IMR-90 (cell line): ENCODE measurements around the gene TTC9.

Experiments
- CEBPB ChIP-seq: IDR thresholded peaks from 2 replicates; pipeline ENCODE4 v1.6.1; 2012; ENCODE audit warnings: low read depth, low read length, improper control_type of control experiment
- CHD1 ChIP-seq: IDR thresholded peaks from 2 replicates; pipeline ENCODE4 v1.6.1; 2012; ENCODE audit warnings: low read depth, low read length, improper control_type of control experiment
- CTCF ChIP-seq: conservative IDR thresholded peaks from 2 replicates; pipeline ENCODE4 v1.5.1; 2012; ENCODE audit warnings: mild to moderate bottlenecking, low read depth, low read length, improper control_type of control experiment
- POLR2A ChIP-seq: IDR thresholded peaks from 2 replicates; pipeline ENCODE4 v1.6.1; 2012; ENCODE audit warnings: mild to moderate bottlenecking, low read depth, low read length
- RAD21 ChIP-seq: IDR thresholded peaks from 2 replicates; pipeline ENCODE4 v1.6.1; 2012; ENCODE audit warnings: low read length, improper control_type of control experiment
- RFX5 ChIP-seq: IDR thresholded peaks from 2 replicates; pipeline ENCODE4 v1.8.0; 2012; ENCODE audit warnings: low read depth, mild to moderate bottlenecking, low read length, moderate library complexity
- SMC3 ChIP-seq: fragments of 150-350 bp; IDR thresholded peaks from 2 replicates; pipeline ENCODE4 v1.6.1; 2016; ENCODE audit warnings: low read depth, mild to moderate bottlenecking, antibody characterized with exemption, low read length, moderate library complexity
- TF ChIP-seq, protein P1 (sequence below): fragments of 150-350 bp; IDR thresholded peaks from 2 replicates; pipeline ENCODE4 v1.6.1; 2017; ENCODE audit warnings: mild to moderate bottlenecking, antibody characterized with exemption, low read length, low read depth
- TF ChIP-seq, protein P2 (sequence below): fragments of 150-350 bp; IDR thresholded peaks from 2 replicates; pipeline ENCODE4 v1.6.1; 2016; ENCODE audit warnings: low read depth, mild to moderate bottlenecking, low read length, moderate library complexity, borderline replicate concordance

DNA sequence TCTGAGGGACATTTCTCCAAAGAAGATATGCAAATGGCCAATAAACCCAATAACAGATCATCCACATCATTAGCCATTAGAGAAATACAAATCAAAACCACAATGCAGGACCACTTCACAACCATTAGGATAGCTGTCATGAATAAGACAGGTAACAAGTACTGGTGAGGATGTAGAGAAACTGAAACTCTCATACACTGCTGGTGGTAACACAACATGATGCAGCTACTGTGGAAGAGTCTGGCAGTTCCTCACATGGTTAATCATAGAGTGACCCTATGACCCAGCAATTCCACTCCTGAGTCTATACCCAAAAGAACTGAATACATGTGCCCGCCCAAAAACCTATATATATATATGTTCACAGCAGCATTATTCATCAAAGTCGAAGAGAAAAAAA, 39.0 kb downstream of the TTC9 start:
- TF ChIP-seq CTCF (no peak), SMC3 (no peak), CEBPB (no peak), RFX5 (no peak), RAD21 (no peak), CHD1 (no peak), POLR2A (no peak)
- TF ChIP-seq, protein P1, sequence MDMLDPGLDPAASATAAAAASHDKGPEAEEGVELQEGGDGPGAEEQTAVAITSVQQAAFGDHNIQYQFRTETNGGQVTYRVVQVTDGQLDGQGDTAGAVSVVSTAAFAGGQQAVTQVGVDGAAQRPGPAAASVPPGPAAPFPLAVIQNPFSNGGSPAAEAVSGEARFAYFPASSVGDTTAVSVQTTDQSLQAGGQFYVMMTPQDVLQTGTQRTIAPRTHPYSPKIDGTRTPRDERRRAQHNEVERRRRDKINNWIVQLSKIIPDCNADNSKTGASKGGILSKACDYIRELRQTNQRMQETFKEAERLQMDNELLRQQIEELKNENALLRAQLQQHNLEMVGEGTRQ: no peak
- TF ChIP-seq, protein P2, sequence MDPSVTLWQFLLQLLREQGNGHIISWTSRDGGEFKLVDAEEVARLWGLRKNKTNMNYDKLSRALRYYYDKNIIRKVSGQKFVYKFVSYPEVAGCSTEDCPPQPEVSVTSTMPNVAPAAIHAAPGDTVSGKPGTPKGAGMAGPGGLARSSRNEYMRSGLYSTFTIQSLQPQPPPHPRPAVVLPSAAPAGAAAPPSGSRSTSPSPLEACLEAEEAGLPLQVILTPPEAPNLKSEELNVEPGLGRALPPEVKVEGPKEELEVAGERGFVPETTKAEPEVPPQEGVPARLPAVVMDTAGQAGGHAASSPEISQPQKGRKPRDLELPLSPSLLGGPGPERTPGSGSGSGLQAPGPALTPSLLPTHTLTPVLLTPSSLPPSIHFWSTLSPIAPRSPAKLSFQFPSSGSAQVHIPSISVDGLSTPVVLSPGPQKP: no peak
